CD1c-positive myeloid dendritic cell (primary cell): ENCODE measurements around the gene NPAS3.

Experiments
- DNase-seq: peaks from one replicate; pipeline ENCODE4 v3.0.0-alpha.2; 2016; ENCODE audit errors: extremely low spot score

The NPAS3 gene

DNA sequence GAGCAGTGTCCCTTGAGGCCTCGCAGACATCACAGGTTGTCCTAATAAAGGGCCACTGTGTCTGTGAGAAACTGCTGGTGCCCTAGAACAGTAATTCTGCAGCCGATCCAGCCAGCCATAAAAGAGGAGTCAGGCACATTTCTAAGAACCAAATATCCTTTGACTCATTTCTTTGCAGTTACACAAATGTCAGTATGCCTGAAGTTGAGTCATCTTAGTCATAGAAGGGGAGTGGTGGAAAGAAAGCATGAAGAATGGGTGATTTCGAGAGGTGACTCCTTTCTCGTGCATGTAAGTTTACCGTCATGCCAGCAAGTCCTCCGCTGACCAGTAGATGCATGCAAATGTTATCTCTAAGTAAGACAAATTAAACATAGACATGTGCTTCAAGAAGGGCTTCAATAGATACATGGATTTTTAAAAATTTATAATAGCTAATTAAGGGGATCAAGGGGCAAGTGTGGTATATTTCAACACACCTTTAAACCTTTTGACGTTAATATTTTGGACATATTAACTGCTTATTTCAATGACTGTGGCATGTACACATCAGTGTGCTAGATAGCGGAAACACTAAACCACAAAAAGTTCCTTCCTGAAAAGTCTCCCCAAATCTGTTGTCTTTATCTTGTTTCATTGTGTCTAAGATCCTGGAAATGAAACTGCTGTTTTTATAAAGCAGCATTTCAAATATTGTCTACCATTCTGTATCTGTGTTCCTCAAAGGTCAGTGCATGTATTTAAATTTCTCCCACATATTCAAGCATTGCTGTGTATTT, 497.4 kb downstream of the NPAS3 start:
- DNase-seq: peak; percentile 41

- no peak for DNase-seq
Observed at GRCh38 chr14:33441633-33442032, 503.0 kb downstream of the NPAS3 start.

DNA sequence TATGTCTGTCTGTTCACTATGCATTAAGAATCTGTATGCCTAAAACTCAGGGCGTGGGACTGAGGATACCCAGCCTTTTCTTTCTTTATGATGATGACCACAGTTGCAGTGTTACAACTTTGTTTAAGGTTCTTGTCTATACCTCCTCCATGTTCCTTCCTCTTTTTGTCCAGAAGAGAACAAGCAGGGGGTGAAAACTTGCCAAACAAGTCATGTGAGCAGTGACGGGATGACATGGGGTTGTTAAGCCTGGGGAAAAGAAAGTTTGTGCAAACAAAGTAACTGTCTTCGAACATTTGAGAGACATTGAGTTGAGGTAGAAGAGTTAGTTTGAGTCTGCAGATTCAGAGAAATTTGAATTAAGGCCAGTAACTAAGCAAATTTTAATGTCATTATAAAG, 505.5 kb downstream of the NPAS3 start:
- DNase-seq: peak; percentile 14

- no peak for DNase-seq
Observed at GRCh38 chr14:33449268-33449667, 510.6 kb downstream of the NPAS3 start.

DNA sequence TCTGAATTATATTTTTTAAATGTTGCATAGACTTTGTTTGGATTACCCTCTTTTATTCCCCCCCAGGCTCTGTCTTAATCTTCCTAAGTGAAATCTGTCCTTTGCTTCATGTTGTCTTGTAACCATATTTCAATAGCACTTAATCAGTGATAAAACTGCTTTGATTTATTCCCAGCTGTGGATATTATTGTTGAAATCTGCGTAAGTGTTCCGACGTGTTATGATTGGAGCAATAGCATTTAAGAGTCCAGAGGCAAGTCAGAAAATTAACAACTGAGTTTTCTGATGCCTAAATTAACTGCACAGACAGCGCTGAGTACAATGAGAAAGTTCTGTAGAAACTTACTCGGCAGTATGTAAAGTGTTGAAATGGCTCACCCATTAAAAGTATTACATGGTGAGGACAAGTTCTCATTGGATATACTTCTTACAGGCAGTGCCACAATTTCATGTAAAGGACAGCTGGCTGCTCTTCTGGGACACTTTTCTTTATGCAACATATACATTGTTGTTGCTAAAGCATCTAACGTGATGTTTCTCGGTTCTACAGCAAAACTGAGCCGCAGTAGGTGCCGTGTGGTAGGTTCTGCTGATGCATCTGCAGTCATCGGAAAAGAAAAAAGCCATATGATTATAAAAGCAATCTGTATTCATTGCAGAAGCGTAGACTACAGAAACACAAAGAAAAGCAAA, 511.2 kb downstream of the NPAS3 start:
- no peak for DNase-seq

DNA sequence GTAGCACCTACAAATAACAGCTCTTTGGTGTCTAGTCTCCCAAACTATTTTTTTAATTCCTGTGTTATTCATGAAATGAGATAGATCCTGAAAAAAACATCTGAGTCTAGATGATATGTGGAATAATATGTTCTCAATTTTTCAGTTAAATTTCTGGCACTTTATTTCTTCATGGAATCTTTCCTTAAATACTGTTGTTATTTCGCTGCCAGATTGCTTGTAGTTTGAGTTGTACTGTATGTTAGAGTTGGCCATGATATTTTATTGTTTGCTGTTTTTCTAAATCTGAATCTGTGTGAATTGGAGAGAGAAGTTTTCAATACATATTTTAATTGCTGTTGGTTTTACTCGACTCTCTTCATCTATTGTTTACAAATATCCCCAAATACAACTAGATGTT, 511.7 kb downstream of the NPAS3 start:
- DNase-seq: no peak

GRCh38 chr14:33451211-33451610, 512.5 kb downstream of the NPAS3 start:
- no peak for DNase-seq

GRCh38 chr14:33452995-33453394, 514.3 kb downstream of the NPAS3 start:
- no peak for DNase-seq

DNA sequence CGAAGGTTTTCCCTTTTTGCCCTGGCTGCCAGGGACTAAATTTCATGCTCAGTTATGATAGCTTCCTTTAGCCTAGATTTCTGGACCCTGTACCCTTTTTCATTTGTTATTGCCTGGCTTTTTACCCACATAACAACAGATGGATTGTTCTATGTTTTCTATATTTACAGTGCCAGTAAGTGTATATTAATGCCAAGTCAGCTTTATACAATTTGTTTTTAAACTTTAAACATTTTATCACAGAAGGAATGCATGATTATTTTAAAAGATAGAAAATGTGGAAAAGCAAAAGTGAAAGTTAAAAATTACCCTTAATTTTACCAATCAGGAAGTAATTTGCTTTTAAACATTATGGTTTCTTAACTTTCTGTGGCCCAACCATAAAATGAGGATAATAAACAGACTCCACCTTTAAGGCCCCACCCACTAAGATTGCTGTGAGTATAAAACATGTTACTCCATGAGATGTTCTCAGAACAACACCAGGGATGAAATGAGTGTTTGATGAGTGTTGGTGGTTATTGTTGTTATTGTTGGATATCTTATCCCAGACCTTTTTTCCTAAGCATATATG, 515.4 kb downstream of the NPAS3 start:
- DNase-seq: no peak

DNA sequence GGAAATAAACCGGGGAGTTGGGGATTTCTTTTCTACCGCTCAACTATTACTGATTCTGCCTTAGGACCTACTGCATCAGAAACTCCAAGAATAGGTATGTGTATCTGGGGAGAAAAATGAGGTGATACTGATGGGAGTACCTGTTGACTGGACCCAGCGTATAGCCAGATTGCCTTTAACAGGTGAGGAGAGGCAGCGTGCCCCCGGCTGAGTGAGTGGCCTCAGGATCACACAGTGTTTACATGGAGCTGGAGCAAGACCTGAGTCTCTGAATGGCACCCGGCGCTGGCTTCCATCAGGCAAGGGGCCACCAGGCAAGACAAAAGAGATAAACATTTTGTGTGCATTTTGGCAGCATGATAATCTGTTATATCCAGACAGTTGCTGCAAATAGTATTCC, 516.0 kb downstream of the NPAS3 start:
- DNase-seq: no peak

DNA sequence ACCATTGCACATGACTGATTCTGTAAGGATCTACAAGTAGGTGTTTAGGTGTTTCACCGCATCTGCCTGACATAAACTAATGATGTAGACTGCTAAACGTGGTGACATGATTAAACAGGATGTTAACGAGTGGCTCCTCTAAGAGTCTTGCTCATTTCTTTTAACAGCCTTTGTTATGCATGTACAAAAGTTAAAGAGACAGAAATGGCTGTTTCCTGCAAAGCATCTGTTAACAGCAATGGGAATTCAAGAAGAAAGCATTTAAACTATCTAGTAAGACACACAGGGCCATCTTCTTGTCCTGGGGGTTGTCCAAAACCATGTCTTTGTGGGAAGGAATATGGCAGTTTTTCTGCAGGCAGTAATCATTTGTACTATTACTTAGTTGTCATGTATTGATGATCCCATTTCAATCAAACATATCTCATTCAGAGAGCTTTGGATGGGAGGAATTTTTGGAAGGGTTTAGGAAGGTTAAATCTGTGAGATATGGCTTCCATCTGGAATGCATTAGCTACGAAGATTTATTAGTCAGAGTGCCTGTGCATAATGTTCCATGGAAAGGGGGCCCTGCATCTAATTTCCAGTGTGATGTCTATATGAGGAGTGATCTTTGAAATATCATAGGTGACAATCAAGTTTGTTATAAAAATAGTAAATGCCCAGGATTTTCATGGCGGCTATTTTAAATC, 517.1 kb downstream of the NPAS3 start:
- DNase-seq: no peak

- no peak for DNase-seq
Observed at GRCh38 chr14:33457021-33457420, 518.3 kb downstream of the NPAS3 start.

GRCh38 chr14:33457617-33458016, 518.9 kb downstream of the NPAS3 start:
- no peak for DNase-seq

- DNase-seq: no peak
Observed at GRCh38 chr14:33460164-33460563, 521.5 kb downstream of the NPAS3 start.

- DNase-seq: no peak
Observed at GRCh38 chr14:33461036-33461435, 522.4 kb downstream of the NPAS3 start.

GRCh38 chr14:33463731-33464130, 525.1 kb downstream of the NPAS3 start:
- DNase-seq: no peak

GRCh38 chr14:33464254-33464962, 525.7 kb downstream of the NPAS3 start:
- DNase-seq: no peak

DNA sequence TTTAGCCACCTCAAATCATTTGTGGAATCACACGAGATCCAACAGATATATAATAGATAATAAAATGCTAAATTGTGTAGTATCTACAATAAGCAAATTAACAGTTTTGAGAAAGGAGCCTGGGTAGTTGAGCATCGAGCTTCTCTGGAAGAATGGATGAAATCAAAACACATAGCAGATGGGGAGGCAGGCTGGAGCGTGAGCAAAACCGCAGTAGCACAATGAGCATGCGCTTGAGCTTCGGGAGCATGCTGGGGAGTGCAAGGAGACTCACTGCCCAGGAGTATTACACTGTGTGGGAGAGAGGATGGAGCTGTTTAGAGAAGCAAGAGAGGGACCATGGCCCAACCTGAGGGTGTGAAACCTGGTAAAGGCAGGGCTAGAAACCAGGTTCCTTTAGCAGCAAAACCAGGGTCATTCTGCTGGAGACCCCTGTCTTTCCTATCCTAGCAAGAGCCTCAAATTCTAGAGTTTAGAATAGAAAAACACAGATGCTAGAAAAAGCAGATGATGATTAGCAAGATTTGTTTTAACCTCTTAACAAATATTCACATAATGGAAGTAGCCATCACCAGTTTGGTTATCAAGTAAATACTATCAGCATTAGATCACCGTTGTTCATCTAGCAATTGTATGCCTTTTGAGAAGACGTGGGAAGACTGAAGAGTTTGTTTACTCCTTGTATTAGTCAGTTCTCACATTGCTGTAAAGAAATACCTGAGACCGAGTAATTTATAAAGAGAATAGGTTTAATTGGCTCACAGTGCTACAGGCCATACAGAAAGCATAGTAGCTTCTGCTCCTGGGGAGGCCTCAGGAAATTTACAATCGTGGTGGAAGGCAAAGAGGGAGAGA, 527.4 kb downstream of the NPAS3 start:
- no peak for DNase-seq

DNA sequence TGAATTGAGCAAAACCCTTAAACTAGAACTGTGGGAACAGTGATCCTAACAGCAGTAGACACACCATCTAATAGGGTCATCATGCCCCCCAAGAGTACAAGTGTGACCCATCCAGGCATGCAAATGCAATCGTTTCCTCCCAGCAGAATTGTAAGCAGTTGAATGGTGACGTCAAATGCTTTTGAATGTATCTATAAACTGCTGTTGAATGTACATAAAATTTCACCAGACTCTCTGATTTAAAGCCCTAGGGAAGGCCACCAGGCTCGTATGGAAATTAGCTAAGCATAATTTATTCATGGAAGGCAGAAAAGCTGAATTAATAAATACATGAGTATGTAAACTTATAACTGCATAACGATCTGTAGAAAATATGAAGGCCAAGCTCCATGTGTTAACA, 529.3 kb downstream of the NPAS3 start:
- DNase-seq: no peak

DNA sequence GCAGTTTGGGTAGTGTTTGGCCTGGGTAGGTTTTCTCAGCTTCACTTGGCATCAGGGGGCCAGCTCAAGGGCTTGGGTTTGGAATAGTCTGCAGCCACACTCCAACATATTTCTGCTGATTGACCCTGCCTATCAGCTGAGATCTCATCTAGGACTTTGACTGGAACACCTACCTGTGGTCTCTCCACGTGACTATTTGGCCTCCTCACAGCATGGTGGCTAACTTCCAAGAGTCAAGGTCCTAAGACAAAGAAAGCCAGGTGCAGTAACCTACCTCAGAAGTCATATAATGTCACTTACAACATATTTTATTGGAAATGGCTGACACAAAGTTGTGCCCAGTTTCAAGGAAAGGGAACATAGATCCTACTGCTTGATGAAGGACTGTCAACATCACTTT, 531.2 kb downstream of the NPAS3 start:
- DNase-seq: no peak

GRCh38 chr14:33471776-33472175, 533.1 kb downstream of the NPAS3 start:
- no peak for DNase-seq
